Bronchial epithelial cell (primary cell): ENCODE results near the gene LNPK. TPM values are rescaled to one million over a fixed set of nuclear protein-coding genes. Genes with fewer than 3 reads are reported as not detected.
A peak's percentile ranks its signal among the peaks of the same experiment; 100 is the strongest.
"Not testable (repeated sequence)": the region's sequence is repeated elsewhere in the genome, so short reads cannot be mapped to it uniquely, and the experiment has no call there.

Experiments used
- DNase-seq: peaks from one replicate; pipeline ENCODE4 v3.0.0-alpha.2; 2010; ENCODE audit warnings: low read depth
- FAIRE-seq: peaks from 2 replicates; lab custom pipeline; 2011; peaks lifted over from hg19 to GRCh38; lab: Jason Lieb, UNC
- H3K27me3 ChIP-seq: 2 replicates; pipeline ENCODE4 v1.5.1; 2011; ENCODE audit warnings: low read length; ENCODE audit not compliant: control insufficient read depth, insufficient read depth
- H3K36me3 ChIP-seq: 2 replicates; pipeline ENCODE4 v1.5.1; 2011; ENCODE audit warnings: low read length; ENCODE audit not compliant: control insufficient read depth, insufficient read depth
- H3K4me3 ChIP-seq: 2 replicates; pipeline ENCODE4 v1.5.1; 2011; ENCODE audit warnings: mild to moderate bottlenecking, low read depth, low read length, control low read depth
- CTCF ChIP-seq: IDR thresholded peaks from 2 replicates; pipeline ENCODE4 v1.5.1; 2011; ENCODE audit warnings: mild to moderate bottlenecking, moderate library complexity, low read length, control low read depth, inconsistent platforms; ENCODE audit not compliant: insufficient read depth, severe bottlenecking
- total RNA-seq: library from RNA; depleted of rRNA; stranded (reverse); fragments of >200 nt; gene quantifications from 2 replicates; pipeline ENCODE4 v1.2.1, GENCODE V29; 2014

The LNPK gene
- total RNA-seq, 1 donor from 2014 or later = 20.0 TPM

GRCh38 chr2:175990099-175990498 lies 12.0 kb downstream of the LNPK start:
- FAIRE-seq (no peak), DNase-seq (no peak)
- Histone ChIP-seq H3K27me3 (no peaks in the 10 kb centered on the region), H3K4me3 (no peak overlapping the region), H3K36me3 (no peaks in the 10 kb centered on the region)
- no peak for TF ChIP-seq CTCF

GRCh38 chr2:175987126-175987525 lies 14.9 kb downstream of the LNPK start:
- H3K4me3 ChIP-seq, H3K36me3 ChIP-seq, H3K27me3 ChIP-seq, DNase-seq, FAIRE-seq: not testable (repeated sequence)

GRCh38 chr2:175984846-175985245 lies 17.2 kb downstream of the LNPK start:
- no peaks in the 10 kb centered on the region for H3K36me3 ChIP-seq
- no peak for DNase-seq
- H3K4me3 ChIP-seq = no peak overlapping the region
- FAIRE-seq = no peak
- no peaks in the 10 kb centered on the region for H3K27me3 ChIP-seq
- no peak for TF ChIP-seq CTCF

GRCh38 chr2:175981551-175981950 lies 20.5 kb downstream of the LNPK start:
- no peak for TF ChIP-seq CTCF
- Histone ChIP-seq H3K27me3 (no peaks in the 10 kb centered on the region), H3K4me3 (no peak overlapping the region), H3K36me3 (no peaks in the 10 kb centered on the region)
- DNase-seq (no peak), FAIRE-seq (no peak)

- no peak for TF ChIP-seq CTCF
- Histone ChIP-seq H3K27me3 (no peaks in the 10 kb centered on the region), H3K4me3 (no peak overlapping the region), H3K36me3 (no peaks in the 10 kb centered on the region)
- DNase-seq = peak; percentile 39
- no peak for FAIRE-seq
Measured at GRCh38 chr2:175976391-175977157, 25.5 kb downstream of the LNPK start.

GRCh38 chr2:175973373-175973772 lies 28.7 kb downstream of the LNPK start:
- FAIRE-seq (no peak), DNase-seq (no peak)
- Histone ChIP-seq H3K27me3 (no peaks in the 10 kb centered on the region), H3K36me3 (no peaks in the 10 kb centered on the region), H3K4me3 (no peak overlapping the region)
- TF ChIP-seq CTCF = no peak
